Ishikawa (cell line): Measurements from ENCODE around the gene URI1.

Experiments used
- CEBPB ChIP-seq: IDR thresholded peaks from 2 replicates; pipeline ENCODE4 v1.6.1; 2012
- CREB1 ChIP-seq: IDR thresholded peaks from 2 replicates; pipeline ENCODE4 v1.6.1; 2012; ENCODE audit warnings: low read depth
- EP300 ChIP-seq: IDR thresholded peaks from 2 replicates; pipeline ENCODE4 v1.6.1; 2012; ENCODE audit warnings: borderline replicate concordance
- MAX ChIP-seq: IDR thresholded peaks from 2 replicates; pipeline ENCODE4 v1.6.1; 2012
- RAD21 ChIP-seq: IDR thresholded peaks from 2 replicates; pipeline ENCODE4 v1.6.1; 2012; ENCODE audit warnings: low read depth
- REST ChIP-seq: IDR thresholded peaks from 2 replicates; pipeline ENCODE4 v1.6.1; 2012; ENCODE audit warnings: low read depth, mild to moderate bottlenecking
- TAF1 ChIP-seq: IDR thresholded peaks from 2 replicates; pipeline ENCODE4 v1.6.1; 2012; ENCODE audit warnings: low read depth, mild to moderate bottlenecking
- TCF12 ChIP-seq: IDR thresholded peaks from 2 replicates; pipeline ENCODE4 v1.6.1; 2012; ENCODE audit warnings: low read depth
- YY1 ChIP-seq: IDR thresholded peaks from 2 replicates; pipeline ENCODE4 v1.6.1; 2012; ENCODE audit warnings: low read depth
- ZBTB7A ChIP-seq: IDR thresholded peaks from 2 replicates; pipeline ENCODE4 v1.6.1; 2012; ENCODE audit warnings: low read depth

GRCh38 chr19:29962793-29963192, 20.8 kb downstream of the URI1 start:
- no peak for TF ChIP-seq MAX
- no peak for TF ChIP-seq YY1
- TF ChIP-seq ZBTB7A = no peak
- TF ChIP-seq REST = no peak
- TF ChIP-seq TCF12 = no peak
- no peak for TF ChIP-seq TAF1
- no peak for TF ChIP-seq CREB1
- TF ChIP-seq CEBPB = no peak
- TF ChIP-seq EP300 = no peak
- TF ChIP-seq RAD21 = no peak
